Neural cell (in vitro differentiated cells): ENCODE measurements around the gene SLC16A13.

Source experiments
- EP300 ChIP-seq: fragments of 450-650 bp; conservative IDR thresholded peaks from 2 replicates; pipeline ENCODE4 v1.6.1; 2014; ENCODE audit warnings: antibody characterized with exemption, mild to moderate bottlenecking, moderate library complexity; ENCODE audit not compliant: poor library complexity, severe bottlenecking
- POLR2AphosphoS5 ChIP-seq: IDR thresholded peaks from 2 replicates; pipeline ENCODE4 v1.6.1; 2012
- RAD21 ChIP-seq: fragments of 450-650 bp; conservative IDR thresholded peaks from 2 replicates; pipeline ENCODE4 v1.6.1; 2014; ENCODE audit warnings: antibody characterized with exemption, mild to moderate bottlenecking, moderate library complexity
- SMC3 ChIP-seq: fragments of 450-650 bp; conservative IDR thresholded peaks from 2 replicates; pipeline ENCODE4 v1.6.1; 2014; ENCODE audit warnings: antibody characterized with exemption, mild to moderate bottlenecking, moderate library complexity; ENCODE audit not compliant: poor library complexity
- TF ChIP-seq, protein P1 (sequence below): fragments of 450-650 bp; IDR thresholded peaks from 2 replicates; pipeline ENCODE4 v1.5.1; 2014; ENCODE audit warnings: antibody characterized with exemption, mild to moderate bottlenecking, moderate library complexity; ENCODE audit not compliant: poor library complexity, severe bottlenecking
- TF ChIP-seq, protein P2 (sequence below): IDR thresholded peaks from 2 replicates; pipeline ENCODE4 v1.6.1; 2012; ENCODE audit warnings: borderline replicate concordance

DNA sequence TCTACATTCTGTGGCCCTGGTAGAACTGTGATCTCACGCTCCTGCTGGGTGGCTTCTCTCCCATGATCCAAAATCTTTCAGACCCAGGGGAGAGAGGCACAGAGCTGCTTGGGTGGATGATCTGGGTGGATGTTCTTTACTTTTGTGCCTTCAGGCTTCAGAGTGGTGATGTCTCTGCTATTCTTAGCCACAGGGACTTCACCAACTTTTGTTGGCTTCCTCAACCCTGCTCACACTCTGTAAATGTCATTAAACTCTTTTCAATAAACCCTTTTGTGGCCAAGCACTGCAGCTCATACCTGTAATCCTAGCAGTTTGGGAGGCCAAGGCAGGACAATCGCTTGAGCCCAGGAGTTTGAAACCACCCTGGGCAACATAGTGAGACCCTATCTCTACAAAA is 36.6 kb downstream of the SLC16A13 start:
- TF ChIP-seq, protein P1, sequence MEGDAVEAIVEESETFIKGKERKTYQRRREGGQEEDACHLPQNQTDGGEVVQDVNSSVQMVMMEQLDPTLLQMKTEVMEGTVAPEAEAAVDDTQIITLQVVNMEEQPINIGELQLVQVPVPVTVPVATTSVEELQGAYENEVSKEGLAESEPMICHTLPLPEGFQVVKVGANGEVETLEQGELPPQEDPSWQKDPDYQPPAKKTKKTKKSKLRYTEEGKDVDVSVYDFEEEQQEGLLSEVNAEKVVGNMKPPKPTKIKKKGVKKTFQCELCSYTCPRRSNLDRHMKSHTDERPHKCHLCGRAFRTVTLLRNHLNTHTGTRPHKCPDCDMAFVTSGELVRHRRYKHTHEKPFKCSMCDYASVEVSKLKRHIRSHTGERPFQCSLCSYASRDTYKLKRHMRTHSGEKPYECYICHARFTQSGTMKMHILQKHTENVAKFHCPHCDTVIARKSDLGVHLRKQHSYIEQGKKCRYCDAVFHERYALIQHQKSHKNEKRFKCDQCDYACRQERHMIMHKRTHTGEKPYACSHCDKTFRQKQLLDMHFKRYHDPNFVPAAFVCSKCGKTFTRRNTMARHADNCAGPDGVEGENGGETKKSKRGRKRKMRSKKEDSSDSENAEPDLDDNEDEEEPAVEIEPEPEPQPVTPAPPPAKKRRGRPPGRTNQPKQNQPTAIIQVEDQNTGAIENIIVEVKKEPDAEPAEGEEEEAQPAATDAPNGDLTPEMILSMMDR, result no peak
- TF ChIP-seq, protein P2, sequence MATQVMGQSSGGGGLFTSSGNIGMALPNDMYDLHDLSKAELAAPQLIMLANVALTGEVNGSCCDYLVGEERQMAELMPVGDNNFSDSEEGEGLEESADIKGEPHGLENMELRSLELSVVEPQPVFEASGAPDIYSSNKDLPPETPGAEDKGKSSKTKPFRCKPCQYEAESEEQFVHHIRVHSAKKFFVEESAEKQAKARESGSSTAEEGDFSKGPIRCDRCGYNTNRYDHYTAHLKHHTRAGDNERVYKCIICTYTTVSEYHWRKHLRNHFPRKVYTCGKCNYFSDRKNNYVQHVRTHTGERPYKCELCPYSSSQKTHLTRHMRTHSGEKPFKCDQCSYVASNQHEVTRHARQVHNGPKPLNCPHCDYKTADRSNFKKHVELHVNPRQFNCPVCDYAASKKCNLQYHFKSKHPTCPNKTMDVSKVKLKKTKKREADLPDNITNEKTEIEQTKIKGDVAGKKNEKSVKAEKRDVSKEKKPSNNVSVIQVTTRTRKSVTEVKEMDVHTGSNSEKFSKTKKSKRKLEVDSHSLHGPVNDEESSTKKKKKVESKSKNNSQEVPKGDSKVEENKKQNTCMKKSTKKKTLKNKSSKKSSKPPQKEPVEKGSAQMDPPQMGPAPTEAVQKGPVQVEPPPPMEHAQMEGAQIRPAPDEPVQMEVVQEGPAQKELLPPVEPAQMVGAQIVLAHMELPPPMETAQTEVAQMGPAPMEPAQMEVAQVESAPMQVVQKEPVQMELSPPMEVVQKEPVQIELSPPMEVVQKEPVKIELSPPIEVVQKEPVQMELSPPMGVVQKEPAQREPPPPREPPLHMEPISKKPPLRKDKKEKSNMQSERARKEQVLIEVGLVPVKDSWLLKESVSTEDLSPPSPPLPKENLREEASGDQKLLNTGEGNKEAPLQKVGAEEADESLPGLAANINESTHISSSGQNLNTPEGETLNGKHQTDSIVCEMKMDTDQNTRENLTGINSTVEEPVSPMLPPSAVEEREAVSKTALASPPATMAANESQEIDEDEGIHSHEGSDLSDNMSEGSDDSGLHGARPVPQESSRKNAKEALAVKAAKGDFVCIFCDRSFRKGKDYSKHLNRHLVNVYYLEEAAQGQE, result no peak
- no peak for TF ChIP-seq POLR2AphosphoS5
- no peak for TF ChIP-seq EP300
- TF ChIP-seq RAD21, result no peak
- no peak for TF ChIP-seq SMC3
